Hair follicle dermal papilla cell (primary cell): ENCODE results near the gene ASGR2. TPM values are rescaled to one million over a fixed set of nuclear protein-coding genes. Genes with fewer than 3 reads are reported as not detected.

Experiments
- small RNA-seq: library from RNA; depleted of rRNA; stranded (forward); fragments of <200 nt; gene quantifications from one replicate; pipeline ENCODE3, GENCODE V24; 2012
- total RNA-seq: library from RNA; depleted of rRNA; stranded (reverse); fragments of >200 nt; gene quantifications from 2 replicates; pipeline ENCODE4 v1.2.3, GENCODE V29; 2012

Gene ASGR2
- total RNA-seq = not detected in 2 replicates

GRCh38 chr17:7114241-7114874 lies at the start of gene ASGR2:
TSS of gene ASGR2 (minus strand) at chr17:7114822. CDS start at chr17:7114240, 582 bp downstream.

GRCh38 chr17:7079581-7080455 lies 34.8 kb downstream of the ASGR2 start, which contains the start of gene CLEC10A:
TSS of gene CLEC10A (minus strand) at chr17:7080251. CDS start at chr17:7078812, 1,439 bp downstream.

Small RNAs within 50 kb of the gene (small RNA-seq; reads per million reads assigned to genes)
- gene AC120057.1 = not detected

Other genes starting within 250 kb of the ASGR2 start
- gene ALOX12, start 118.8 kb downstream of the ASGR2 start, total RNA-seq = not detected in 2 replicates
- gene RNASEK, start 102.2 kb downstream of the ASGR2 start, total RNA-seq = 35.2 and 76.4 TPM in 2 replicates
- 0.16 and 0.36 TPM in 2 replicates for gene BCL6B, start 91.8 kb downstream of the ASGR2 start, total RNA-seq
- gene SLC16A13, start 78.8 kb downstream of the ASGR2 start, total RNA-seq = 0.73 and 1.1 TPM in 2 replicates
- 0.32 and 1.1 TPM in 2 replicates for gene SLC16A11, start 70.7 kb downstream of the ASGR2 start, total RNA-seq
- gene CLEC10A, start 34.6 kb downstream of the ASGR2 start, total RNA-seq = not detected in 2 replicates
- gene ASGR1, start 64.5 kb upstream of the ASGR2 start, total RNA-seq = 0.36 and 0.49 TPM in 2 replicates
- 17.4 and 18.9 TPM in 2 replicates for gene DLG4, start 105.0 kb upstream of the ASGR2 start, total RNA-seq
- gene ACADVL, start 105.1 kb upstream of the ASGR2 start, total RNA-seq = 164 and 197 TPM in 2 replicates
- gene DVL2, start 119.7 kb upstream of the ASGR2 start, total RNA-seq = 112 and 113 TPM in 2 replicates
- 55.7 and 66.2 TPM in 2 replicates for gene PHF23, start 124.6 kb upstream of the ASGR2 start, total RNA-seq
- gene GABARAP, start 127.6 kb upstream of the ASGR2 start, total RNA-seq = 173 and 278 TPM in 2 replicates
- 36.0 and 41.2 TPM in 2 replicates for gene CTDNEP1, start 136.9 kb upstream of the ASGR2 start, total RNA-seq
- gene ELP5, start 137.4 kb upstream of the ASGR2 start, total RNA-seq = 34.9 and 40.7 TPM in 2 replicates
- 0.24 and 1.8 TPM in 2 replicates for gene CLDN7, start 147.7 kb upstream of the ASGR2 start, total RNA-seq
- under 0.01 and 0.12 TPM in 2 replicates for gene SLC2A4, start 166.9 kb upstream of the ASGR2 start, total RNA-seq
- not detected in 2 replicates for gene YBX2, start 179.8 kb upstream of the ASGR2 start, total RNA-seq
- gene EIF5A, start 192.8 kb upstream of the ASGR2 start, total RNA-seq = 428 and 632 TPM in 2 replicates
- gene GPS2, start 200.5 kb upstream of the ASGR2 start, total RNA-seq = 52.0 and 53.2 TPM in 2 replicates
- 16.2 TPM in 2 replicates for gene NEURL4, start 214.5 kb upstream of the ASGR2 start, total RNA-seq
- 0.97 TPM in 1 of 2 replicates, not detected in the other for gene ACAP1, start 221.7 kb upstream of the ASGR2 start, total RNA-seq
- 12.2 and 15.8 TPM in 2 replicates for gene KCTD11, start 237.3 kb upstream of the ASGR2 start, total RNA-seq
- not detected in 2 replicates for gene TMEM95, start 240.3 kb upstream of the ASGR2 start, total RNA-seq